Measurements from ENCODE around the gene IQGAP3.
"Not testable (repeated sequence)": the region's sequence is repeated elsewhere in the genome, so short reads cannot be mapped to it uniquely, and the experiment has no call there.

IQGAP3 gene

GRCh38 chr1:156571919-156572662 is at the start of gene IQGAP3:
IQGAP3 (minus strand) TSS chr1:156572565; CDS start chr1:156572529, 36 bp downstream.
- peak; percentile 94 for DNase-seq (ENCODE audit: low spot score)

- no peak for DNase-seq (ENCODE audit: low spot score)
These were observed 47.2 kb upstream of the IQGAP3 start for GRCh38 chr1:156619582-156619955.

- DNase-seq (ENCODE audit: low spot score): no peak
These were observed 46.7 kb upstream of the IQGAP3 start, which contains the start of gene HAPLN2 for GRCh38 chr1:156618853-156619581. HAPLN2 (plus strand) TSS chr1:156619415; CDS start chr1:156623491, 4,076 bp downstream.

- peak; percentile 39 for DNase-seq (ENCODE audit: low spot score)
These were observed 44.1 kb upstream of the IQGAP3 start for GRCh38 chr1:156616463-156616862.

- no peak for DNase-seq (ENCODE audit: low spot score)
These were observed 43.6 kb upstream of the IQGAP3 start for GRCh38 chr1:156615946-156616345.

- no peak for DNase-seq (ENCODE audit: low spot score)
These were observed 40.3 kb upstream of the IQGAP3 start for GRCh38 chr1:156612666-156613065.

GRCh38 chr1:156610072-156610471 is 37.7 kb upstream of the IQGAP3 start:
- not testable (repeated sequence) for DNase-seq (ENCODE audit: low spot score)

- no peak for DNase-seq (ENCODE audit: low spot score)
These were observed 36.6 kb upstream of the IQGAP3 start for GRCh38 chr1:156608981-156609380.

GRCh38 chr1:156608036-156608674 is 35.8 kb upstream of the IQGAP3 start:
- peak; percentile 63 for DNase-seq (ENCODE audit: low spot score)

GRCh38 chr1:156607344-156607743 is 35.0 kb upstream of the IQGAP3 start:
- DNase-seq (ENCODE audit: low spot score): not testable (repeated sequence)

- no peak for DNase-seq (ENCODE audit: low spot score)
These were observed 30.2 kb upstream of the IQGAP3 start for GRCh38 chr1:156602557-156602993.

GRCh38 chr1:156601892-156602291 is 29.5 kb upstream of the IQGAP3 start:
- no peak for DNase-seq (ENCODE audit: low spot score)

GRCh38 chr1:156601122-156601830 is 28.9 kb upstream of the IQGAP3 start, which contains the start of gene GPATCH4:
GPATCH4 (minus strand) TSS chr1:156601479.
- peak; percentile 89 for DNase-seq (ENCODE audit: low spot score)

GRCh38 chr1:156600733-156601121 is 28.4 kb upstream of the IQGAP3 start:
- no peak for DNase-seq (ENCODE audit: low spot score)

- DNase-seq (ENCODE audit: low spot score): no peak
These were observed 27.4 kb upstream of the IQGAP3 start for GRCh38 chr1:156599811-156600210.

- no peak for DNase-seq (ENCODE audit: low spot score)
These were observed 26.5 kb upstream of the IQGAP3 start for GRCh38 chr1:156598731-156599432.

GRCh38 chr1:156598125-156598524 is 25.8 kb upstream of the IQGAP3 start:
- no peak for DNase-seq (ENCODE audit: low spot score)

GRCh38 chr1:156596426-156596825 is 24.1 kb upstream of the IQGAP3 start:
- DNase-seq (ENCODE audit: low spot score): no peak

GRCh38 chr1:156595016-156595415 is 22.7 kb upstream of the IQGAP3 start:
- no peak for DNase-seq (ENCODE audit: low spot score)

GRCh38 chr1:156594190-156594589 is 21.8 kb upstream of the IQGAP3 start:
- no peak for DNase-seq (ENCODE audit: low spot score)

GRCh38 chr1:156593661-156593989 is 21.3 kb upstream of the IQGAP3 start:
- no peak for DNase-seq (ENCODE audit: low spot score)
